ENCODE data around the gene PICALM. TPM values are rescaled to one million over a fixed set of nuclear protein-coding genes. Genes with fewer than 3 reads are reported as not detected.

The PICALM gene
- total and polyA plus RNA-seq, 9 of the 15 experiments (the other 6 are each of a cell fraction or from before 2014, with no cell fraction given), result 41.3 to 990 (median 309) TPM

DNA sequence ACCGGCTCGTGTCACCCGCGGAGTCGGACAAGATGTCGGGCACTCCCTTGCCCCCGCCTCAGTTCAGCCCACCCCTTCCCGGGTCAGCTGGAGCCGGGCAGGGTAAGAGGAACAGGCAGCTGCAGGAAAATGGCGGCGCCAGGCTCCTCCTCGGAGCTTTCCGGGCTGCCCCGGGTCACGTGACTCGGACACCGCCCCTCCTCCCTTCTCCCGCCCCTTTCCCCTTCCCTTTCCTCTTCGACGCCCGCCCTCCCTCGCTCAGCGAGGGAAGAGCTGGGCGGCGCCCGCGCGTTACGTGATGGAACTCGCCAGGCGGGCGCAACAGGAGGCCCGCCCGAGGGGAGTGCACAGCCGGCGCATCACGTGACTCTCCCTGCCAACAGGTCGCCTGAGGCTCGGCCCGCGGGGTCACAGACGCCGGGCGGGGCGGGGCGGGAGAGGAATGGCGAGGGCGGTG, at the start of gene PICALM (continued):
- TF ChIP-seq POLR2A (conservative IDR thresholded peaks at IDR 0.05), result no peak; the same call in 1 of the 2 replicates
- TF ChIP-seq, protein P1, sequence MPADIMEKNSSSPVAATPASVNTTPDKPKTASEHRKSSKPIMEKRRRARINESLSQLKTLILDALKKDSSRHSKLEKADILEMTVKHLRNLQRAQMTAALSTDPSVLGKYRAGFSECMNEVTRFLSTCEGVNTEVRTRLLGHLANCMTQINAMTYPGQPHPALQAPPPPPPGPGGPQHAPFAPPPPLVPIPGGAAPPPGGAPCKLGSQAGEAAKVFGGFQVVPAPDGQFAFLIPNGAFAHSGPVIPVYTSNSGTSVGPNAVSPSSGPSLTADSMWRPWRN (IDR thresholded peaks at IDR 0.05; ENCODE audit: low read depth), result no peak
- TF ChIP-seq EHMT2 (IDR thresholded peaks at IDR 0.05), result no peak
- no peak for TF ChIP-seq ZEB2 (IDR thresholded peaks at IDR 0.05)
- no peak for TF ChIP-seq SNRNP70 (optimal IDR thresholded peaks at IDR 0.05; ENCODE audit: low read depth, low read length)
- TF ChIP-seq POLR2B (IDR thresholded peaks at IDR 0.05; ENCODE audit: low read depth, partially characterized antibody), result peak; percentile 28
- TF ChIP-seq ZBTB11 (CRISPR knock-in tag; IDR thresholded peaks at IDR 0.05), result peak in 1 of 3 experiments; percentile 48; a peak in 1 of 6 replicates
- TF ChIP-seq PHF20 (IDR thresholded peaks at IDR 0.05; ENCODE audit: partially characterized antibody), result peak; percentile 15
- no peak for TF ChIP-seq ZNF584 (CRISPR knock-in tag; IDR thresholded peaks at IDR 0.05; ENCODE audit: low read depth)
- TF ChIP-seq HDAC1 (IDR thresholded peaks at IDR 0.05), result peak in 1 of 2 experiments; percentile 64; a peak in 2 of 4 replicates
- no peak for TF ChIP-seq IRF1 (CRISPR knock-in tag; IDR thresholded peaks at IDR 0.05; ENCODE audit: borderline replicate concordance)
- TF ChIP-seq CCNT2 (IDR thresholded peaks at IDR 0.05; ENCODE audit: borderline replicate concordance, extremely low read depth, insufficient read length, low read depth, low read length), result peak; percentile 95
- TF ChIP-seq SRSF1 (IDR thresholded peaks at IDR 0.05; ENCODE audit: low read depth, low read length), result no peak
- no peak for TF ChIP-seq ZHX1 (conservative IDR thresholded peaks at IDR 0.05; ENCODE audit: low read length)
- TF ChIP-seq SAFB (IDR thresholded peaks at IDR 0.05; ENCODE audit: borderline replicate concordance, low read depth, low read length), result no peak
- no peak for TF ChIP-seq CEBPG (CRISPR knock-in tag; IDR thresholded peaks at IDR 0.05)
- TF ChIP-seq CEBPG (tag; conservative IDR thresholded peaks at IDR 0.05 in 1 of 2, IDR thresholded peaks at IDR 0.05 in 1 of 2), result no peak
- TF ChIP-seq ZNF263 (CRISPR knock-in tag; IDR thresholded peaks at IDR 0.05; ENCODE audit: borderline replicate concordance), result no peak; the same call in 1 of the 2 replicates
- TF ChIP-seq BRF2 (IDR thresholded peaks at IDR 0.05; ENCODE audit: borderline replicate concordance, insufficient read depth, insufficient read length), result no peak
- no peak for TF ChIP-seq CC2D1A (IDR thresholded peaks at IDR 0.05)

All from K562 (cell line).